WERI-Rb-1 (cell line): Measurements from ENCODE around the gene FBXO28.
A peak's percentile ranks its signal among the peaks of the same experiment; 100 is the strongest.

ENCODE experiments used
- DNase-seq: peaks from one replicate; pipeline ENCODE4 v3.0.0-alpha.2; 2020
- H3K27ac ChIP-seq: fragments of 250-450 bp; sonication (Bioruptor Pico); 2 replicates; pipeline ENCODE4 v1.5.1; 2020; ENCODE audit warnings: mild to moderate bottlenecking, moderate library complexity
- H3K27me3 ChIP-seq: fragments of 250-450 bp; sonication (Bioruptor Pico); 2 replicates; pipeline ENCODE4 v1.5.1; 2021; ENCODE audit warnings: mild to moderate bottlenecking, low read depth, moderate library complexity; ENCODE audit not compliant: insufficient read depth, severe bottlenecking
- H3K36me3 ChIP-seq: fragments of 250-450 bp; sonication (Bioruptor Pico); 2 replicates; pipeline ENCODE4 v1.5.1; 2020; ENCODE audit warnings: mild to moderate bottlenecking, moderate library complexity
- H3K4me3 ChIP-seq: 2 replicates; pipeline ENCODE4 v1.5.1; 2011; ENCODE audit warnings: low read depth, mild to moderate bottlenecking, control low read depth, low read length
- H3K9me3 ChIP-seq: fragments of 250-450 bp; sonication (Bioruptor Pico); 2 replicates; pipeline ENCODE4 v1.5.1; 2021; ENCODE audit warnings: mild to moderate bottlenecking, moderate library complexity; ENCODE audit not compliant: severe bottlenecking
- TF ChIP-seq, protein P1 (sequence below): IDR thresholded peaks from 2 replicates; pipeline ENCODE4 v1.5.1; 2011; ENCODE audit warnings: low read depth, mild to moderate bottlenecking, control low read depth, inconsistent platforms, low read length

FBXO28 gene

GRCh38 chr1:224113918-224114786 lies at the start of gene FBXO28:
Gene FBXO28, plus strand, starts transcription at chr1:224114111. Its CDS starts 19 bp downstream, at chr1:224114130.
- Histone ChIP-seq H3K27me3 (no peaks in the 10 kb centered on the region), H3K27ac (peak within 1 kb of the TSS; percentile 83), H3K9me3 (no peaks in the 10 kb centered on the region), H3K36me3 (no peaks in the 10 kb centered on the region), H3K4me3 (peak within 1 kb of the TSS; percentile 50)
- peak; percentile 90 for DNase-seq
- TF ChIP-seq, protein P1, sequence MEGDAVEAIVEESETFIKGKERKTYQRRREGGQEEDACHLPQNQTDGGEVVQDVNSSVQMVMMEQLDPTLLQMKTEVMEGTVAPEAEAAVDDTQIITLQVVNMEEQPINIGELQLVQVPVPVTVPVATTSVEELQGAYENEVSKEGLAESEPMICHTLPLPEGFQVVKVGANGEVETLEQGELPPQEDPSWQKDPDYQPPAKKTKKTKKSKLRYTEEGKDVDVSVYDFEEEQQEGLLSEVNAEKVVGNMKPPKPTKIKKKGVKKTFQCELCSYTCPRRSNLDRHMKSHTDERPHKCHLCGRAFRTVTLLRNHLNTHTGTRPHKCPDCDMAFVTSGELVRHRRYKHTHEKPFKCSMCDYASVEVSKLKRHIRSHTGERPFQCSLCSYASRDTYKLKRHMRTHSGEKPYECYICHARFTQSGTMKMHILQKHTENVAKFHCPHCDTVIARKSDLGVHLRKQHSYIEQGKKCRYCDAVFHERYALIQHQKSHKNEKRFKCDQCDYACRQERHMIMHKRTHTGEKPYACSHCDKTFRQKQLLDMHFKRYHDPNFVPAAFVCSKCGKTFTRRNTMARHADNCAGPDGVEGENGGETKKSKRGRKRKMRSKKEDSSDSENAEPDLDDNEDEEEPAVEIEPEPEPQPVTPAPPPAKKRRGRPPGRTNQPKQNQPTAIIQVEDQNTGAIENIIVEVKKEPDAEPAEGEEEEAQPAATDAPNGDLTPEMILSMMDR: no peak

- no peak for DNase-seq
- H3K27ac ChIP-seq: no peak overlapping the region
These were observed 49.8 kb upstream of the FBXO28 start for GRCh38 chr1:224064150-224064549.

DNA sequence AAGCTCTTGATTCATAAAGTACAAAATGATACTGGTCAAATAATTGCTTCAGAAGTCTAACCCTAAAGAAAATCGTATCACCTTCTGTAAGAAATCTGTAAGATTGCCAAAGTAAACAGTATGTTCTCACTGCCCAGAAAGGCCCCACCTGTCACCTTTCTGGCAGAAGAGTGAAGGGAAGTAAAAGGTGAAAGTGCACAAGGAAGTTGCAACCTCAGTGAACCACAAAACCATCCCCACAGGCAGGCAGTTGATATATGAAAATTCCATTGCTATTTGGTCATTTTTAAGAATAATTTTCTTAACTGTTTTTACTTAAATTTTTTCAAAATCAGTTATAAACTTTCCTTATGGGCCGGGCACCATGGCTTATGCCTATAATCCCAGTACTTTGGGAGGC lies 48.5 kb upstream of the FBXO28 start:
- no peak overlapping the region for H3K27ac ChIP-seq
- no peak for DNase-seq
- no peaks in the 10 kb centered on the region for H3K36me3 ChIP-seq

More at GRCh38 chr1:224064150-224064549, 49.8 kb upstream of the FBXO28 start:
- Histone ChIP-seq H3K36me3 (no peaks in the 10 kb centered on the region), H3K4me3 (no peak overlapping the region), H3K9me3 (no peaks in the 10 kb centered on the region), H3K27me3 (no peaks in the 10 kb centered on the region)
- TF ChIP-seq, protein P1: no peak

DNA sequence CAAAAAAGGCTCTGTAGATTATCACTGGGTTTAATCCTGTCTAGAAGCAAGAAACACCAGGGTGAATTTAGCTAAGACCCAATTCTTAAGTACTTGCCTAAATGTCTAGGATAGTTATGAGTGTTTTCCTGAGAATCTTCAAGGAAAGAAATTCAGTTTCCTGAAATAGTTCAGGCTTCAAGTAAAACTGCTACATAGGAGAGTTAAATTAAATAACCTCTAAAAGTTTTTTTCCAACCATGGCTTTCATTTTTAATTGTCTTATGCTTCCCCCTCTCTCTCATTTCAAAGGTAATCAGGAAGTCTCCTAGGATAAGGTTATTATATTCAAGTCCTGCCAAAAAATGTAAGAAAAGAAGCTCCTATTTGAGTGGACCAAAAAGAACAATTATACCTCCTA lies 46.7 kb upstream of the FBXO28 start:
- no peak overlapping the region for H3K27ac ChIP-seq

More for the DNA sequence above, 48.5 kb upstream of the FBXO28 start:
- H3K9me3 ChIP-seq: no peaks in the 10 kb centered on the region
- H3K27me3 ChIP-seq: no peaks in the 10 kb centered on the region
- TF ChIP-seq, protein P1: no peak
- H3K4me3 ChIP-seq: no peak overlapping the region

DNA sequence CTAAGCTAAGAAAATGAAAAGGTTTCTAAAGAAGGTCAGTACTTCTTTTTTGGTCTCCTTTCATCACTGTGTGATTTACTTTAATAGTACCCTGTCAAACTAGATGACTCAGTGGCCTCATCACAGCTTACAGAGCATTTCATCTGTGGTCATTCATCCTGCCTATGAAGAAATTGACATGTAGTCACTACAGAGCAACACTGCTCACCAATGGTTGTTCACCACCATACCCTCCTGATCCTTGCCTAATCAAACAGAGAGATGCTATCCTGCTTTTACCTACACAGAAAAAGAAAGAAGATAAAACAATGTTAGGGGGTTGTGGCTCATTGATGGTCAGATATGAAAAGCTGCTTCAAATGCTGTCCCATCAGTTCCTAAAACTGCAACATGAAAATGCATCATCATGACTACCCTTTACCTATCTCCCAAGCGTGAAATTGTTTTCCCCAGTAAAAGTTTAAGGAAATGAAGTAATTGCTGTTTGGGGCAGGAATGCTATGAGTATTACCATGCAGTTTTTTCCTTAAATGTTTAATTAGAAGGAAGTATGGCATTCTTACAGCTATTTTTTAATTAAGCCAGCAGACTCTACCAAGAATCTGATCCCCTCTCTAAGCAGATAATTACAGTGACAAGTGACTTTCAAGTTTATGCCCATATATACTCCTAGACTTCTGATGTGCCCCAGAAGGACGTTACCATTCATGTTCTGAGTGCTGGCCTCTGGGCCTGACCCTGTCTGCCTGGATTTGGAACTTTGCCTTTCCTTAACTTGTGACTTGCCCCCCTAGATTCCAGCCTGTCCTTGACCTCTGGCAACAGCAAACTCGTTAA lies 46.1 kb upstream of the FBXO28 start:
- Histone ChIP-seq H3K9me3 (no peaks in the 10 kb centered on the region), H3K4me3 (no peak overlapping the region), H3K27me3 (no peaks in the 10 kb centered on the region), H3K27ac (no peak overlapping the region), H3K36me3 (no peaks in the 10 kb centered on the region)
- TF ChIP-seq, protein P1: no peak
- no peak for DNase-seq

More for the DNA sequence above, 46.7 kb upstream of the FBXO28 start:
- H3K27me3 ChIP-seq: no peaks in the 10 kb centered on the region
- TF ChIP-seq, protein P1: no peak
- no peaks in the 10 kb centered on the region for H3K9me3 ChIP-seq
- H3K36me3 ChIP-seq: no peaks in the 10 kb centered on the region
- DNase-seq: no peak
- no peak overlapping the region for H3K4me3 ChIP-seq
